Uterus (tissue), 4 donors: ENCODE data around the gene TMEM87A. TPM values are rescaled to one million over a fixed set of nuclear protein-coding genes. Genes with fewer than 3 reads are reported as not detected.

Experiments used
- DNase-seq, 2 donors: peaks; one replicate each; pipeline ENCODE4 v3.0.0-alpha.2; 2019 to 2020
- H3K27ac ChIP-seq, 2 donors: fragments of 200-600 bp; sonication (generic); 1 replicate in 1 of 2; 2 replicates in 1 of 2; pipeline ENCODE4 v1.5.1; 2016 to 2018
- H3K27me3 ChIP-seq, 2 donors: fragments of 200-600 bp; sonication (generic); one replicate each; pipeline ENCODE4 v1.5.1; 2018 to 2019; ENCODE audit warnings: control low read depth in 1 of 2
- H3K36me3 ChIP-seq, 2 donors: fragments of 200-600 bp; sonication (generic); one replicate each; pipeline ENCODE4 v1.5.1; 2019; ENCODE audit warnings: control low read depth in 1 of 2
- H3K4me1 ChIP-seq, 2 donors: fragments of 200-600 bp; sonication (generic); one replicate each; pipeline ENCODE4 v1.5.1; 2018 to 2019; ENCODE audit warnings: control low read depth in 1 of 2
- H3K4me3 ChIP-seq, 2 donors: fragments of 200-600 bp; sonication (generic); 1 replicate in 1 of 2; 2 replicates in 1 of 2; pipeline ENCODE4 v1.5.1; 2018 to 2019; ENCODE audit warnings: mild to moderate bottlenecking in 1 of 2
- H3K9me3 ChIP-seq, 2 donors: fragments of 200-600 bp; sonication (generic); one replicate each; pipeline ENCODE4 v1.5.1; 2019; ENCODE audit warnings: control low read depth in 1 of 2
- POLR2A ChIP-seq, 2 donors: fragments of 450-650 bp; IDR thresholded peaks; one replicate each; pipeline ENCODE4 v1.6.1; 2016; ENCODE audit warnings: antibody characterized with exemption in 2 of 2, mild to moderate bottlenecking in 1 of 2, moderate library complexity in 1 of 2
- intact Hi-C: fragments of 100-400 bp; cut with DNase I; formaldehyde crosslinking; loops from one replicate; pipeline ENCODE4 v1.15.1; 2023; ENCODE audit warnings: low total_unique reads
- total RNA-seq, 4 donors: library from RNA; depleted of rRNA in 3 of 4; stranded (reverse); fragments of >200 nt in 3 of 4; gene quantifications; one replicate each; pipeline versions ENCODE4 v1.1.0 to v1.2.4, GENCODE V29; 2014 to 2023
- TF ChIP-seq, protein P1 (sequence below), 4 experiments: fragments of 200-600 bp in 2 of 4; fragments of 450-650 bp in 2 of 4; sonication (generic) in 2 of 4; IDR thresholded peaks; one replicate each; pipeline ENCODE4 v1.5.1; 2016 to 2019; ENCODE audit warnings: antibody characterized with exemption in 4 of 4, mild to moderate bottlenecking in 2 of 4, moderate library complexity in 1 of 4
- donor health status: DM: yes; HTN: yes; CAD: no.

The TMEM87A gene
- total RNA-seq, 4 donors from 2014 or later = 25.4 to 96.5 (median 66.6) TPM

DNA sequence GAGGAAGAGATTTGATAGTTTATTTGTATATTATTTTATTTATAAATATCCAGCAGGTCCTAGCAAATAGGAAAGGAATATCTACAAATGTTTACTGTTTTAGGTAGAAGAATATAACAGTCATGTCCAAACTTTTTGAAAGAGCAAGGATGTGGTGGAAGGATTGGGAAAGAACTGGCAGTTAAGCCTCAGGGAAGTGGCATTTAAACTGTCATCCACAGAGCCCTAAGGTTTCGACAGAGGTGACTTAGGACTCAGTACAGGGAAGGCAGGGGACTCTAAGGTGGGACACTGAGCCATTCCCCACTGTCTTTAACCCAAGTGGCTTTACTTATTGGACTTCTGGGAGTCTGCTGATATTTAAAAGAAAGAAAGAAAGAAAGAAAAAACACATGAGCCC lies 11.8 kb upstream of the TMEM87A start:
- TF ChIP-seq POLR2A (IDR thresholded peaks at IDR 0.05) = no peak
- TF ChIP-seq, protein P1, sequence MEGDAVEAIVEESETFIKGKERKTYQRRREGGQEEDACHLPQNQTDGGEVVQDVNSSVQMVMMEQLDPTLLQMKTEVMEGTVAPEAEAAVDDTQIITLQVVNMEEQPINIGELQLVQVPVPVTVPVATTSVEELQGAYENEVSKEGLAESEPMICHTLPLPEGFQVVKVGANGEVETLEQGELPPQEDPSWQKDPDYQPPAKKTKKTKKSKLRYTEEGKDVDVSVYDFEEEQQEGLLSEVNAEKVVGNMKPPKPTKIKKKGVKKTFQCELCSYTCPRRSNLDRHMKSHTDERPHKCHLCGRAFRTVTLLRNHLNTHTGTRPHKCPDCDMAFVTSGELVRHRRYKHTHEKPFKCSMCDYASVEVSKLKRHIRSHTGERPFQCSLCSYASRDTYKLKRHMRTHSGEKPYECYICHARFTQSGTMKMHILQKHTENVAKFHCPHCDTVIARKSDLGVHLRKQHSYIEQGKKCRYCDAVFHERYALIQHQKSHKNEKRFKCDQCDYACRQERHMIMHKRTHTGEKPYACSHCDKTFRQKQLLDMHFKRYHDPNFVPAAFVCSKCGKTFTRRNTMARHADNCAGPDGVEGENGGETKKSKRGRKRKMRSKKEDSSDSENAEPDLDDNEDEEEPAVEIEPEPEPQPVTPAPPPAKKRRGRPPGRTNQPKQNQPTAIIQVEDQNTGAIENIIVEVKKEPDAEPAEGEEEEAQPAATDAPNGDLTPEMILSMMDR (IDR thresholded peaks at IDR 0.05) = no peak
- intact Hi-C loops = no loop called here

DNA sequence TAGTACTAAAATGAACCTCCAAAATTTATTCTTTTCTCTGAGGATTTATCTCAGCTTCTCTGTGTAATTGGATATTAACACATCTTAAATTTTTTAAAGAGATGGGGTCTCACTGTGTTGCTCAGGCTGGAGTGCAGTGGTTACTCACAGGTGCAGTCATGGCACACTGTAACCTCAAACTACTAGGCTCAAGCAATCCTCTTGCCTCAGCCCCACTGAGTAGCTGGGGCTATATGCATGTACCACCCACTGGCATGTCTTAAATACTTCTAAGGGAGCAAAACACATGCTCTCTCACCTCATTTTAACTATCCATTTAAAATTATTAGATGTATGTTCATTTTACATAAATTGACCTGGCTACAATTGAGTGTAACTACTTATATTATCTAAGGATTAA lies 11.3 kb upstream of the TMEM87A start:
- intact Hi-C loops = no loop called here
- Histone ChIP-seq H3K27me3 (no peaks in the 10 kb centered on the region), H3K9me3 (no peaks in the 10 kb centered on the region), H3K4me3 (no peak overlapping the region), H3K27ac (no peak overlapping the region), H3K4me1 (no peaks in the 10 kb centered on the region), H3K36me3 (no peaks in the 10 kb centered on the region)
- DNase-seq = no peak
- TF ChIP-seq, protein P1 (IDR thresholded peaks at IDR 0.05) = no peak
- TF ChIP-seq POLR2A (IDR thresholded peaks at IDR 0.05) = no peak

More for the DNA sequence above, 11.8 kb upstream of the TMEM87A start:
- Histone ChIP-seq H3K4me1 (no peaks in the 10 kb centered on the region), H3K27ac (no peak overlapping the region), H3K9me3 (no peaks in the 10 kb centered on the region), H3K4me3 (no peak overlapping the region), H3K36me3 (no peaks in the 10 kb centered on the region), H3K27me3 (no peaks in the 10 kb centered on the region)
- no peak for DNase-seq

DNA sequence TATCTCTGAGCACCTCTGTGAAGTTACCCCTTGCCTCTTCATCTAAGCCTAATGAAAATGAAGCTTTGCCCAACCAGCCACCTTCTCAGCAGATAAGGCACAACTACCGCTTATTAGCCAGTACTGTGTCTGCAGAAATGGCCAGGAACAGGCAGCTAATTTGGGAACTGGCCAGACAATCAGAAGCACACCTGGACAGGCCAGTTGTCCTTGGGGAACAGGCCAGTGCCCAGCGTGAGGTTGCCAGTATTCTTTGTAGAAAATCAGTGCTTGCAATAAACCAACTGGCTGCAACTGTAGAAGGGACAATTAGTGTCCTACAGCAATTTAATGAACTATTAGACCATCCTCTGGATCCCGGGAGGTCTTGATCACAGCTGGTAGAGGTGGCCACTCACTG lies 10.4 kb upstream of the TMEM87A start:
- no peaks in the 10 kb centered on the region for H3K36me3 ChIP-seq
- intact Hi-C loops = no loop called here

DNA sequence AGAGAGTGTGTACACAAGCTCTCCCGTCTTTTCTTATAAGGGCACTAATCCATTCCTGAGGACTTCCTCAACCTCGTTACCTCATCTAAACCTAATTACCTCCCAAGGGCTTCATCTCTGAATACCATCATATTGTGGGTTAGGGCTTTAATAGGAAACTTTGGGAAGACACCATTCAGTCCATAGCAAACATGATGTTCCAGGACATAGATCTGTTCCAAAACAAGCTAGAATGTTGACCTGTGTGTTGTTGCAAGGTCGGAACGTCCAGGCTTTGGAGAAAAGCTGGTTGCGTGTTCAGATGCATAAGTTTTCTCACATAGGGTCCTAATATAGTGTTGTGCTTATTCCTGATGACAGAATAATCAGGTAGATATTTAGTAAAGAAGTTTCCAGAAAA lies 9.7 kb upstream of the TMEM87A start:
- no peak for DNase-seq
- Histone ChIP-seq H3K27ac (no peak overlapping the region), H3K4me3 (no peak overlapping the region), H3K27me3 (no peaks in the 10 kb centered on the region), H3K9me3 (no peaks in the 10 kb centered on the region), H3K4me1 (no peaks in the 10 kb centered on the region), H3K36me3 (no peaks in the 10 kb centered on the region)
- intact Hi-C loops = no loop called here
- TF ChIP-seq, protein P1 (IDR thresholded peaks at IDR 0.05) = no peak
- no peak for TF ChIP-seq POLR2A (IDR thresholded peaks at IDR 0.05)

More for the DNA sequence above, 10.4 kb upstream of the TMEM87A start:
- no peak overlapping the region for H3K27ac ChIP-seq
- no peaks in the 10 kb centered on the region for H3K9me3 ChIP-seq
- no peak for DNase-seq
- no peaks in the 10 kb centered on the region for H3K4me1 ChIP-seq
- H3K27me3 ChIP-seq = no peaks in the 10 kb centered on the region
- H3K4me3 ChIP-seq = no peak overlapping the region
- TF ChIP-seq POLR2A (IDR thresholded peaks at IDR 0.05) = no peak
- TF ChIP-seq, protein P1 (IDR thresholded peaks at IDR 0.05) = no peak

DNA sequence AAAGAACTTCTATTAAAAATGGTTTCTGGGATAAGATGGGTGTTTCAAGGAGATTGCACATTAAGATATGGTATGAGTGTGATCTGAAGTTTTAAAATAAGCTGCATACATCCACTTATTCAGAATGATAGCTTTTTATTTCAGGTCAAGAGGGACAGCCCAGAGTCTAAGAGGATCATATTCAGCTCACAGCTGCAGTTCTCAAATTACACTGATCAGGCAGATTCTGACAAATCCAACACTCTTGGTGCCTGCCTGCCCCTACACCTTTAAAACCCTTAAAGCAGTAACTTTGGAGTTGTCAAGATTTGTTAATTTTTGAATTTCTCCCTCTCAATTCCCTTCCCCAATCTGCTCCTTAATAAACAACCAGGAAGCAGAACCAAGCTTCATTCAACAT lies 9.1 kb upstream of the TMEM87A start:
- no peak overlapping the region for H3K4me3 ChIP-seq
- H3K4me1 ChIP-seq = no peaks in the 10 kb centered on the region
- no peaks in the 10 kb centered on the region for H3K36me3 ChIP-seq
- H3K9me3 ChIP-seq = no peaks in the 10 kb centered on the region
- intact Hi-C loops = no loop called here
- H3K27ac ChIP-seq = no peak overlapping the region
- TF ChIP-seq, protein P1 (IDR thresholded peaks at IDR 0.05) = no peak
- TF ChIP-seq POLR2A (IDR thresholded peaks at IDR 0.05) = no peak
- H3K27me3 ChIP-seq = no peaks in the 10 kb centered on the region
- DNase-seq = no peak
